HG02970 (cell line): Measurements from ENCODE around the gene RIC3.

Source experiments
- ATAC-seq: cut with Tn5 transposase; IDR thresholded peaks from one replicate; pipeline ENCODE4 v1.9.1; 2021; ENCODE audit warnings: mild to moderate bottlenecking, moderate library complexity, moderate number of reproducible peaks; ENCODE audit not compliant: unreplicated experiment, low FRiP score

Gene RIC3

GRCh38 chr11:8091721-8092120 is 77.1 kb downstream of the RIC3 start:
- ATAC-seq = no peak

DNA sequence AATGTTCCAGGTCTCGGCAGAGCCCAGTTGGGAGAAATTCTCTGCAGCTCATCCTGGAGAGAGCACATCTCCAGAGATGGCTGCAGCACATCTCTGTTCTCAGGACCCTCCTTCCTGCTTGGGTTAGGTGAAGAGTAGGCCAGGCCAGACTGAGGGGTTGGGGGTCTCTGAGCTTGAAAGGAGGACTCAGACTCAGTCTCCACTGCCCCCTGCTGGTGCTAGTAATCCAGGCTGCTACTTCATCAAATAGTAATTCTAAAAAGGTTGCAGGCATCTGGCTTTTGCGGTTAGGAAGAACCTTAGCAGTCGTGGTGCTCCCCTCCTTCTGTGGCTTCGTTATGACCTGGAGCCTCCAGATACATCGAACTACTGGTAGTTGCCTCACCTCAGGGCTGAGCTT is 78.1 kb downstream of the RIC3 start:
- no peak for ATAC-seq

DNA sequence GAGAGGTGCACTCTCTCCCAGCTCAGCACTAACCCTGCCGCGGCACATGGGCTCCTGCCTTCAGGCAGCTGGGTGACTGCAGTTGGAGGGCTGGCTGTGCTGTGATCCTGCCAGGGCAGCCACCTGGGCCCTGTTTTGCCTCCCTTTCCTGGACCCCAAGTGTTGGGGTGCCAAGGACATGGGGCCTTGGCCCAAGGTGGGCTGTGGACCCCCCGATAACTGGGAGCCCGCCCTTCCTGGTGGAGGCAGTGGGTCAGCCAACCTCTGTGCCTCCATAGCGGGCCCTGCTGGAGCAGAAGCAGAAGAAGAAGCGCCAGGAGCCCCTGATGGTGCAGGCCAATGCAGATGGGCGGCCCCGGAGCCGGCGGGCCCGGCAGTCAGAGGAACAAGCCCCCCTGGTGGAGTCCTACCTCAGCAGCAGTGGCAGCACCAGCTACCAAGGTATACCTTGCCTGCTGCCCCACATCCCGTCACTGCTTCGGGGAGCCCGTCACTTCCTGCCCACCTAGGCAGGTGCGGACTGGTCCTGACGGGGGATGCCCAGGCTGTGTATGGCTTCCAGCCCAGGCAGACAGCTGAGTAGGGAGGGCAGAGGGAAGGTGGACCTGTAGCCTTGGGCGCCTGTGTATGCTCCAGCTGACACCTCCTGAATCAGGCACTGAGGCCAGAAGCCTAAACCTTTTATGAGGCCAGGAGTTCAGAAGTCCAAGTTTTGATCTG is 78.9 kb downstream of the RIC3 start:
- no peak for ATAC-seq

- no peak for ATAC-seq
Measured at GRCh38 chr11:8087756-8088155, 81.1 kb downstream of the RIC3 start.

- no peak for ATAC-seq
Measured at GRCh38 chr11:8087185-8087584, 81.6 kb downstream of the RIC3 start.

DNA sequence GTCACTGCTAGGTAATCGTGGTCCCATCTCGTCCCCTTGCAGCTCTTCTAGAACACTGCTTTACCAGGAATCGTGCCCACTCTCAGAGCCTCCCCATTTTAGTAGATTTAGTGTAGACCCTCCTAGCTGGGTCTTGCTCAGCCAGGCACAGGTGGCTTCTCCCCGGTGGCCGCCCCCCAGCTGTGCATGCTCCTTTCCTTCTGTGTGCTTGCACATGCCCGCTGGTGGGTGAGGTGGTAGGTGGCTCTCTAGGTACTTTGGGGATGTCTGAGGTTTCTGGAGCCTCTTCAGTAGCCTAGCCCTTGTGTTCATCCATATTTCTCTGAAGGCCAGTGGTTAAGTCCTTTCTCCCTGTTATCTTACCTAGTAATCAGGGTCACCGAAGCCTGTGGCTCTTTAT is 82.3 kb downstream of the RIC3 start:
- ATAC-seq = no peak

- no peak for ATAC-seq
Measured at GRCh38 chr11:8086001-8086479, 82.8 kb downstream of the RIC3 start.

DNA sequence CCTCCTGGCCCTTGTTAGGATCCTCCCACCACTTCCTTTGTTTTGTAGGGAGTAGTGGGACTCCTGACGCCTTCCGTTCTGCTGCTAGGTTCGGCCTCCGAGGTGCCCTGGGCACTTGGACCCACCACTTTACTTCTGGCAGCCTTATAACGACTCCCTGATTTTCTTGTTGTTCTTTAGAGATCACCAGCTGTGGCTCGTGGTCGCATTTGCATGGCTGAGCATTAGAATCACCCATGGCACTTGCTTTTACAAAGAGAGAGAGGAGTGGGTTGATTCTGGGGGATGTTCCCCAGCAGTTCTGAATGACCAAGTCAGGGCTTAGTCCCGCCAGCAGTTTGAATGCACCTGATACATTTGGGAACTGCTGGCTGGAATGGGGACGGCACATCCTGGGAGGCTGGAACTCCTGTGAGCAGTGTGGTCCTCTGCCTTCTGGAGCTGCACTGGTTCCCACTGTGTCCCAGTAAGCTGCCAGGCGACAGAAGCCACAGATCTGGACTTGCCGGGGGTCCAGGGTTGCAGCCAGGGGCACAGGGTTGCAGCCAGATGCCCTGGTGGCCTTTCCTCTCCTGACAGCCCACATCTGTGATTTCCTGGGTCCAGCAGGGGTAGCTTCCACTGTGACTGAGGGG is 83.7 kb downstream of the RIC3 start:
- no peak for ATAC-seq

- no peak for ATAC-seq
Measured at GRCh38 chr11:8084352-8084751, 84.5 kb downstream of the RIC3 start.

DNA sequence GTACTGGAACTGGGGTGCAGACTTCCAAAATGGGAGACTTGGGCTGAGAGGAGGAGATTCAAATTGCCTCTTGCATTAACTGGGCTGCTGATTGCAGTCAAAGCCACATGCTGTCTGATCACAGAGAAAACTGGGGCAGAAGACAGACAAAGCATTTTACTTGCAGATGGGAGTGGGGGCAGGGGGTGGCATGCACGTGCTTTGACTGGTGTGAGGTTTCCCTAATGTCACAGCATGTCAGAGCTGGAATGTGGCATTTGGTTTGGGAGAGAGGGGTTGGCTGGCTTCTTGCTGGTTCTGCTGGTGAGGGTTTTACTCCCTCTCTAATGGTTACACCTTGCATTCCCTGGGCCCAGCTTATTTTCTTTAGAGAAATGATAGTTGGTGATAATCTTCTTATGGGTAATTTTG is 84.9 kb downstream of the RIC3 start:
- ATAC-seq = no peak

- no peak for ATAC-seq
Measured at GRCh38 chr11:8083088-8083395, 85.8 kb downstream of the RIC3 start.

- ATAC-seq = no peak
Measured at GRCh38 chr11:8082391-8083087, 86.3 kb downstream of the RIC3 start.

- no peak for ATAC-seq
Measured at GRCh38 chr11:8081591-8082250, 87.1 kb downstream of the RIC3 start.

GRCh38 chr11:8080674-8081590 is 87.9 kb downstream of the RIC3 start, which contains the start of gene TUB:
TUB (plus strand) TSS chr11:8081211; CDS start chr11:8081511, 300 bp downstream.
- ATAC-seq = no peak

- no peak for ATAC-seq
Measured at GRCh38 chr11:8080069-8080670, 88.7 kb downstream of the RIC3 start.

DNA sequence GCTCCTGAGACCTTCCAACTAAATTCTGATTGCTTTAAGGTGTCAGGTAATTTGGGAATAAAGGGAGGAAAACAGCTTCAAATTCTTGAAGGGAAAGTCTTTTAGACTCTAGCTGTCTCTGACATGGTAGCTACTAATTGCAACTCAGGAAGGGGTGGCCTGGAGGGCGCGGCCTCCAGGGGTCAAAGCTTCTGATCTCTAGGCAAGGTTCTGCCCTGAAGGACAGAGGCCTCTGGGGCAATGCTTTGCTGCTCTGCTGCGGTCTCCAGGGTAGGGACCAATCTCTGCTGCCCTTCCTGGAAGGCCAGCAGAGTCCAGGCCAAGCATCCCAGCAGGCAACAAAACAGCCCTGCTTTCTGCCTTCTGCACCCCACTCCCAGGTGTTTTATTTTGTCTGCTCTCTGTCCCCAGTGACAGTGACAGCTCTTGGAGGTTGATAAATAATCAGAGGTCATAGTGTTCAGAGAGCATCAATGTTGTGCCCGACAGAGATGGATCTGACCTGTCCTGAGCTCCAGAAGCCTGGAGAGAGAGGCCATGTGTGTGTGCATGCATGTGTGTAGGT is 89.6 kb downstream of the RIC3 start:
- ATAC-seq = no peak

- ATAC-seq = no peak
Measured at GRCh38 chr11:8075119-8075726, 93.6 kb downstream of the RIC3 start.

DNA sequence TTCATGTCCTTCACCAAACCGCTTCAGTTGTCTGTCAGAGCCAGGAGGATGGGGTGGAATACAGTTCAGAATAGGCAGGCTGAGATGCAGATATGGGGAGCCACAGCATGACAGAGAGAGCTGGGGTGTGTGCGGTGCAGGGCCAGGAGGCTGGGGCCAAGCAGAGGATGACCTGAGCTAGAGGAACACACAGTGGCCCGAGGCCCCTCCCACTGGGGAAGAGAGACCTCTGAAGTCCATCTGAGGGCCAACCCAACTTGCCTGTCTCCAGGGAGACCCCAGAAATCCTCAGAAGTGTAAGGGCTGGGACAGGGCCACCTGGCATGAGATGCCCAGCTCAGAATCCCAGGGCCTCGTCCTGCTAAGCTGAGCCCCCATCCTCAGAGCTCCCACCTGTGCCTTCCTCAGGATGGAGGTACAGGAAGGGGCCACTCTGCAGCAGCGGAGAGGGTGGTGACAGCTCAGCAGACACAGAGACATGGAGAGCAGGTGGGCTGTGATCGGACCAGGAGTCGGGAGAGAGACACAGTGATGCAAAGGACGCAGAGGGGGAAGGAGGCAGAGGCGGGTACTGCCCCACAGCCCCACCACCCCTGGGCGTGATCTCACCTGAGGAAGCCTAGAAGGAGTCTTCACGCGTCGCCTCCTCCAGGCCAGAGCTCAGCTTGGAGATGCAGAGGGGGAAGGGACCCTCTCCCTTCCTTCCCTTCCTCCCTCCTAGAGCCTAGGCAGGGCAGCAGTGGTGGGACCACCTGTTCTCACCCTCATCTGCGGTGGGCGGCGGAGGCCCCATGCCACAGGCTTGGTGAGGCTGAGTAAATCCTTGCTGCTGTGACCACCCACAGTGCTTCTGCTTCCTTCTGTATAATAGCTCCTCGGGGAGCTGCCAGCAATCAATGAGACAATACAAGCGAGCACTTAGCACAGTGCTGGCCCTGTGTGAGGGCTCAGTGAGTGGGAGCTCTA is 96.9 kb downstream of the RIC3 start:
- no peak for ATAC-seq
